HEK293T (cell line): ENCODE results near the gene GRK7.

Source experiments
- BHLHE40 ChIP-seq: fragments of 450-650 bp; IDR thresholded peaks from 2 replicates; pipeline ENCODE4 v1.6.1; 2016; ENCODE audit warnings: mild to moderate bottlenecking, moderate library complexity, borderline replicate concordance
- FOXA1 ChIP-seq: fragments of 450-650 bp; IDR thresholded peaks from 2 replicates; pipeline ENCODE4 v1.6.1; 2016; ENCODE audit warnings: mild to moderate bottlenecking
- NFRKB ChIP-seq: fragments of 450-650 bp; IDR thresholded peaks from 2 replicates; pipeline ENCODE4 v1.6.1; 2016; ENCODE audit warnings: mild to moderate bottlenecking, moderate library complexity
- SP1 ChIP-seq: fragments of 450-650 bp; IDR thresholded peaks from 2 replicates; pipeline ENCODE4 v1.6.1; 2017

- TF ChIP-seq SP1, result no peak
- no peak for TF ChIP-seq NFRKB
- no peak for TF ChIP-seq FOXA1
- TF ChIP-seq BHLHE40, result no peak
Observed at GRCh38 chr3:141810161-141810560, 47.0 kb downstream of the GRK7 start.
